Endothelial cell of umbilical vein (primary cell): Measurements from ENCODE around the gene NUP160. TPM values are rescaled to one million over a fixed set of nuclear protein-coding genes. Genes with fewer than 3 reads are reported as not detected.

Experiments
- BruUV-seq: library from RNA; stranded (reverse); fragments of 400-500 nt; replicated peaks from 2 replicates; lab custom pipeline; 2021; lab: Mats Ljungman, UMichigan
- CTCF ChIA-PET: fragments of 300-600, 350-600 bp; sonication (Branson Sonifier 250); formaldehyde crosslinking; loops from one replicate; lab custom pipeline; 2021; ENCODE audit warnings: antibody characterized with exemption, inconsistent platforms; lab: Charles Lee
- POLR2A ChIA-PET: fragments of 300-600, 350-600 bp; sonication (Branson Sonifier 250); formaldehyde crosslinking; loops from one replicate; lab custom pipeline; 2021; ENCODE audit warnings: antibody characterized with exemption, inconsistent platforms; lab: Charles Lee
- DNase-seq: peaks from one replicate; pipeline ENCODE4 v3.0.0-alpha.2; 2011; ENCODE audit warnings: low read depth, low spot score
- FAIRE-seq: peaks from 2 replicates; lab custom pipeline; 2011; peaks lifted over from hg19 to GRCh38; lab: Jason Lieb, UNC
- H2AFZ ChIP-seq: 2 replicates; pipeline ENCODE4 v1.6.0; 2012; ENCODE audit warnings: low read depth, low read length, control low read depth, inconsistent platforms
- H3K27ac ChIP-seq: 2 replicates; pipeline ENCODE4 v1.5.1; 2011; ENCODE audit warnings: low read depth, mild to moderate bottlenecking, control low read depth, low read length, moderate library complexity; ENCODE audit not compliant: insufficient read depth
- H3K27me3 ChIP-seq, 2 experiments: 2 replicates each; pipeline versions ENCODE4 v1.6.0 to v1.6.1; 2011; ENCODE audit warnings: low read length in 2 of 2, mixed read lengths in 1 of 2; ENCODE audit not compliant: control insufficient read depth in 2 of 2, insufficient read depth in 2 of 2
- H3K36me3 ChIP-seq, 2 experiments: 2 replicates in 1 of 2; 3 replicates in 1 of 2; pipeline ENCODE4 v1.5.1; 2011; ENCODE audit warnings: low read length in 2 of 2, mild to moderate bottlenecking in 1 of 2, moderate library complexity in 1 of 2; ENCODE audit not compliant: control insufficient read depth in 2 of 2, insufficient read depth in 2 of 2; ENCODE audit errors: extremely low read depth in 1 of 2
- H3K4me1 ChIP-seq: 3 replicates; pipeline ENCODE4 v1.5.1; 2011; ENCODE audit warnings: mild to moderate bottlenecking, low read length; ENCODE audit not compliant: control insufficient read depth, insufficient read depth; ENCODE audit errors: extremely low read depth
- H3K4me2 ChIP-seq: 2 replicates; pipeline ENCODE4 v1.6.1; 2011; ENCODE audit warnings: low read length, control low read depth, mixed read lengths; ENCODE audit not compliant: insufficient read depth
- H3K4me3 ChIP-seq, 3 experiments: fragments of 200-600 bp in 1 of 3; sonication (generic), shearing (Covaris generic) in 1 of 3; replicated peaks in 1 of 3; 2 replicates each; pipeline ENCODE4 v1.5.1; 2011 to 2016; ENCODE audit warnings: control low read depth in 3 of 3, low read length in 3 of 3, mild to moderate bottlenecking in 2 of 3, inconsistent platforms in 1 of 3, low read depth in 1 of 3, moderate library complexity in 1 of 3; ENCODE audit not compliant: insufficient read depth in 1 of 3
- H3K79me2 ChIP-seq: 2 replicates; pipeline ENCODE4 v1.6.0; 2012; ENCODE audit warnings: low read length, inconsistent platforms; ENCODE audit not compliant: control insufficient read depth, insufficient read depth
- H3K9ac ChIP-seq: replicated peaks from 2 replicates; pipeline ENCODE3; 2011; ENCODE audit warnings: low read length, control low read depth; ENCODE audit not compliant: insufficient read depth; ENCODE audit errors: extremely low read depth
- H3K9me1 ChIP-seq: replicated peaks from 3 replicates; pipeline ENCODE4 v1.6.0; 2011; ENCODE audit warnings: mild to moderate bottlenecking, low read length; ENCODE audit not compliant: control insufficient read depth, insufficient read depth; ENCODE audit errors: extremely low read depth
- H3K9me3 ChIP-seq: replicated peaks from 2 replicates; pipeline ENCODE4 v1.5.1; 2012; ENCODE audit warnings: low read length, inconsistent platforms; ENCODE audit not compliant: control insufficient read depth, insufficient read depth
- H4K20me1 ChIP-seq: replicated peaks from 2 replicates; pipeline ENCODE3; 2011; ENCODE audit warnings: mild to moderate bottlenecking, low read length; ENCODE audit not compliant: control insufficient read depth, insufficient read depth; ENCODE audit errors: extremely low read depth
- GATA2 ChIP-seq: IDR thresholded peaks from 2 replicates; pipeline ENCODE4 v1.7.0; 2011; ENCODE audit warnings: low read depth, mild to moderate bottlenecking, moderate library complexity, mixed read lengths, low read length; ENCODE audit not compliant: insufficient read length, insufficient read depth
- MYC ChIP-seq: IDR thresholded peaks from one replicate; pipeline ENCODE4 v1.6.1; 2011; ENCODE audit warnings: mild to moderate bottlenecking, low read depth, low read length
- POLR2A ChIP-seq: IDR thresholded peaks from 2 replicates; pipeline ENCODE4 v1.6.1; 2012; ENCODE audit warnings: low read depth, mild to moderate bottlenecking, control low read depth, low read length
- dilution Hi-C: fragments of 300-500 bp; cut with MboI; formaldehyde crosslinking; loops from one replicate; pipeline ENCODE4 v1.15.0; 2019; ENCODE audit warnings: low sequenced_read_pairs; ENCODE audit not compliant: extremely low pct_ligation_motif_present
- intact Hi-C: fragments of 100-400 bp; cut with micrococcal nuclease; formaldehyde crosslinking; loops from one replicate; pipeline ENCODE4 v1.10.0; 2022
- polyA plus RNA-seq, 4 experiments: library from polyadenylated mRNA; depleted of rRNA in 3 of 4; stranded (reverse) in 3 of 4; unstranded in 1 of 4; fragments of >200 nt; gene quantifications; 2 replicates each; pipeline versions ENCODE4 v1.2.1 to v1.2.3, GENCODE V29; 2011 to 2012; ENCODE audit warnings: missing spikeins in 1 of 4
- total RNA-seq: library from RNA; stranded (reverse); gene quantifications from 2 replicates; pipeline ENCODE4 v1.2.3, GENCODE V29; 2021

Gene NUP160
- total and polyA plus RNA-seq, 2 donors (not counting 3 experiments of a cell fraction or from before 2014, with no cell fraction given): 15.4 to 39.6 TPM

- H3K4me3 ChIP-seq: no peak overlapping the region
- H3K36me3 ChIP-seq: no peaks in the 10 kb centered on the region
- ChIA-PET CTCF (interaction anchor here (1.0 kb wide), 1 partner anchor 10 kb away, joined by 3 read pairs; no protein-coding TSS in a partner anchor), POLR2A (no interaction called here)
- H2AFZ ChIP-seq: peak overlapping the region; percentile 55
- no peaks in the 10 kb centered on the region for H3K79me2 ChIP-seq
- H3K4me2 ChIP-seq: peak overlapping the region; percentile 8
- no TSS peak for BruUV-seq
- no peaks in the 10 kb centered on the region for H4K20me1 ChIP-seq
- DNase-seq (peak; percentile 57), FAIRE-seq (peak; percentile 65)
- no peaks in the 10 kb centered on the region for H3K9me1 ChIP-seq
- H3K27me3 ChIP-seq: no peaks in the 10 kb centered on the region
- no peaks in the 10 kb centered on the region for H3K9me3 ChIP-seq
- dilution Hi-C loops: no loop called here
- no peak overlapping the region for H3K27ac ChIP-seq
- TF ChIP-seq POLR2A: no peak
- intact Hi-C loops: loop anchor here (5.0 to 10.0 kb wide), 2 partner anchors 59 to 443 kb away; no protein-coding TSS in a partner anchor
- no peak overlapping the region for H3K9ac ChIP-seq
- peaks cover 8% of the 10 kb centered on the region for H3K4me1 ChIP-seq
Observed at GRCh38 chr11:47857892-47858543, 9.9 kb upstream of the NUP160 start.

DNA sequence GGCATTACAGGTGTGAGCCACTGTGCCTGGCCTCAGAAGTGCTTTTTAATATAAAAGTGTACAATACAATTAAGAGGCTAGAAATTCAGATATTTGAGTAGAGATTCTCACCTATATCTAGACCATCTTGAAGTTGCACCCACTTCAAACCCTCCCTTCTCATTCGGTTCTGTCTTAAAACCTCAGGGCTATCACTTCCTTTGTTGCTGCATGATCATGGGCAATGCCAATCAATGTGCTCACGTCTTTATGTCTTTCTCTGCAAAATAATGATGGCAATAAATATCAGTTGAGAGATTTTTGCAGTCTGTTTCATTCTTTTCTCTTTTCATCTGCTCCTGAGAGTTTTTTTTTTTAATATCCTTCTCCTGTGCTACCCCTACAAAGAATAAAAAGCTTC lies 9.3 kb upstream of the NUP160 start:
- Histone ChIP-seq H2AFZ (no peak overlapping the region), H4K20me1 (no peaks in the 10 kb centered on the region), H3K27me3 (no peaks in the 10 kb centered on the region), H3K36me3 (no peaks in the 10 kb centered on the region), H3K4me1 (peaks cover 8% of the 10 kb centered on the region), H3K9me1 (no peaks in the 10 kb centered on the region), H3K4me2 (peak overlapping the region; percentile 8), H3K9me3 (no peaks in the 10 kb centered on the region), H3K9ac (no peak overlapping the region), H3K79me2 (no peaks in the 10 kb centered on the region), H3K27ac (no peak overlapping the region), H3K4me3 (no peak overlapping the region)
- DNase-seq (no peak), FAIRE-seq (no peak)
- TF ChIP-seq MYC (no peak), GATA2 (no peak)
- no TSS peak for BruUV-seq
- ChIA-PET CTCF (no interaction called here), POLR2A (no interaction called here)
- dilution Hi-C loops: no loop called here
- intact Hi-C loops: loop anchor here (5.0 to 10.0 kb wide), 2 partner anchors 60 to 443 kb away; no protein-coding TSS in a partner anchor
